Measurements from ENCODE around the gene PPP1R3D. TPM values are rescaled to one million over a fixed set of nuclear protein-coding genes. Genes with fewer than 3 reads are reported as not detected.

PPP1R3D gene
- total RNA-seq, 1 donor from 2014 or later = 7.4 TPM

DNA sequence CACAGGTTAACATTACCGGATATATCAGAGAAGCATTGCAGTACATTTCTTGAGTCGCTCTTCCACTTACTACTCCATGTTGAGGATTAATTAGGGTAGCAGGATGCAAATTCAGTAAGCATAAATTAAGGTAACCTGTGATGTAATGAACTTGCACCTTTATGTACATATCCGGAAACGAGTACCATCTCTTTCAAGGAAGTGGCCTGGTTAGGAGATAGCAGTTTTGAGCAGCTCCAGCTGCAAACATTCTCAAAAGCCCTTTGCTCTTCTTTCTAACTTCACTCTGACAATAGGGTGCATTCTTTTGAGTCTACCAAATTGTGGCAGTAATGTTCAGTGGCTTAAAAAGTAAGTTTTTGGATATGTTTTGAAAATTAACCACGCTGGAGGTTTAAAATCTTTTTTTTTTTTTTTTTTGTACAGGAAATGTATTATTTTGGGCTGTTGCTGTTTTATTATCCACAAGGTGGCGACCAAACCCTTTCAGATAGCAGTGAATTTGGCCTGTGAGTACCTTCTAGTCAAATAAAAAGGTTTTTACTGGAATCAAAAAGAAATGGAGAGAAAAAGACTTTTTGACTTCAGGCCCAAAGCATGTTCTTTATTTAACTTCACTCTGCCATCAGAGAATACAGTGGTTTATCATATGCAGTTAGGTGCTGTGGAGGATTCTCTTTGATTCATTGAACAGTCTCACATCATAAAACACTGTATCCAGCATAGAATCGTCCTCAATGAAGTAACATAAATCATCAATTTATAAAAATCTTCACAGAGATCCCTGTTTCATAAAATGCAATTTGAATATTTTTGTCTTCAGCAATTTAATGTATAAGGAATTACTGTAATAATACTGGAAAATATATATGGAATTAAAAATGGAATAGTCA lies 9.0 kb upstream of the PPP1R3D start:
- intact Hi-C loops (cut with micrococcal nuclease) = loop anchor here (1.0 to 2.0 kb wide), 9 partner anchors 9 to 1938 kb away; partner anchors contain the start of genes FAM217B and PPP1R3D

DNA sequence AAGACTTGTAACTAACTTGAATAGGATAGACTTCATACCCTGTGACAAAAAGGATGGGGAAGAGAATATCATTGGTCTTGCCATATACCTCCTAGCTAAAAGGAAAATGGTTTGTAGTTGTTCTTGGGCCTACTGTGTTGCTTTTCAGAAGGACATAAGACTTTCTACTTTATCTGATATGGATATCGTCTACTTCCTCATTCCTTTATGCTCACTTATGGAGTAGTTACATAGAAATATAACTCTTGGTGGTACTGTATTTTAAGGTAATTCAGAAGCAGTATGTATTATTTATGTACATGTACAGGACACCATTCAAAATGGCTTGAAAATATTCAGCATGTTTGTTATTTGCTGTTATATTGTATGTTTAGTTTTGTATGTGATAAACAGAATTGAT lies 8.1 kb upstream of the PPP1R3D start:
- intact Hi-C loops (cut with micrococcal nuclease) = loop anchor here (2.0 kb wide), 4 partner anchors 13 to 1939 kb away; no protein-coding TSS in a partner anchor

DNA sequence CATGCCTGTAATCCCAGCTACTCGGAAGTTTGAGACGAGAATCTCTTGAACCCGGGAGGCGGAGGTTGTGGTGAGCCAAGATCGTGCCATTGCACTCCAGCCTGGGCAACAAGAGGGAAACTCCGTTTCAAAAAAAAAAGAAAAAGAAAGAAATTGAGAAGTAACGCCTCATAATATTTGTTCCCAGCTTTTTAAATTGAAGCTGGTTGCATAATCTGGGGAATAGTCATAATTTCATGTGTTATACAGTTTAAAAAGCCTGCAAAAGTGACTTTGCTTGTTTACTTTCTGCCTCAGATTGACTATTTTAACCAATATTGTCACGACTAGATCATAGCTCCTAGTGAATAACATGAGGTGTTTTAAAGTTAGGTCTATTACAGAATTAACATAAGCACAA lies 7.3 kb upstream of the PPP1R3D start:
- intact Hi-C loops (cut with micrococcal nuclease) = no loop called here

DNA sequence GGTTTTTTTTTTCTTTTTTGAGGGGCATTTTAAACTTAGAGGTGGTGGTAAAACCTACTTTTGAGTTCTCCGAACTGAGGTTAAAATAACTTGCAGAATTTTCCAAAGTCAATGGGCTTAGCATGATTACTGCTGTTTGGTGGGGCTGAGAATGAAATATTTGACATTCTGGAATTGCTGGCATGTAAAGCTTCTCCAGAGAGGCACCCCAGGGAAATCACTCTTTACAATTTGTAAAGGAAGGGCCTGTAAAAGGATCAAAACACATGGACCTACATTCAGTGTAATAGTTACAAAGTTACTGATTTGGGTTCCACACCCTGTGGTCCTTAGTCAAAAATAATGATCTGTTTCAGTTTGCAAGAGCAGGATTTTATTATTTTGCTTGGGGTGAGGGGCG lies 5.6 kb upstream of the PPP1R3D start:
- intact Hi-C loops (cut with micrococcal nuclease) = no loop called here

DNA sequence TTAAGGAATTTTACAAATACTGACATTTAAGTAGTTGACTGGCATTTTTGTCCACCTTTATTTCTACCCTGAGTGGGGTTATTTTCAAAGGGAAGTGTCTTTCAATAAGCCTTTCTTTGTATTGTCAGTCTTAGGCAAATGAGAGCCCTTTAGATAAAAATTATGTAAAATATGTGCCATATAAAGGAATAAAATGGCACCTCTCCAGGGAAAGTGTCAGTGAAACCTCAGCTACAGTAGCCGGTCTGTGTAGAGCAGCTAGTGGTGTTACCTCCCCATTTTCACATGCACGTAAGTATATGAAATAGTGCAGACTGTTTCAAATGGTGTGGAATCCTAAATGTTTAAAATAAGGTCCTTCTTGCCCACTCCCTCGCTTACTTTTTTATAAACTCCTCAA lies 5.1 kb upstream of the PPP1R3D start:
- intact Hi-C loops (cut with micrococcal nuclease) = no loop called here

DNA sequence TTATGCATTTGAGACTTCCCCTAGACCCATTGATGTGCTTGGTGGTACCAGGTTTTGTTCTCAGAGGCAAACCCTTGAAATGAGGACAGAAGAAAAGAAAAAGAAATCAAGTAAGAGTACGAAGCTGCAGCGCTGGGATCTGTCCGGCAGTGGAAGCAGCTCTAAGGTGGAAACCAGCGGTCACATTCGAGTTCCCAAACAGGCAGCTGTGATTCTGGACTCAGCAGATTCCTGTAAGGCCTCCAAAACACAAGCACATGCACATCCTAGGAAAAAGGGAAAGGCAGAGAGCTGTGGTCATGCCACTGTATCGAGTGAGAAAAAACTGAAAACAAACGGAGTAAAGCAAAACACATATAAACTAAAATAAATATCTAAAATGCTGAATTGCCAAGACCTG lies 4.6 kb upstream of the PPP1R3D start:
- intact Hi-C loops (cut with micrococcal nuclease) = loop anchor here (5.0 kb wide), 1 partner anchor 1292 kb away; the partner anchor contains the start of gene STX16

DNA sequence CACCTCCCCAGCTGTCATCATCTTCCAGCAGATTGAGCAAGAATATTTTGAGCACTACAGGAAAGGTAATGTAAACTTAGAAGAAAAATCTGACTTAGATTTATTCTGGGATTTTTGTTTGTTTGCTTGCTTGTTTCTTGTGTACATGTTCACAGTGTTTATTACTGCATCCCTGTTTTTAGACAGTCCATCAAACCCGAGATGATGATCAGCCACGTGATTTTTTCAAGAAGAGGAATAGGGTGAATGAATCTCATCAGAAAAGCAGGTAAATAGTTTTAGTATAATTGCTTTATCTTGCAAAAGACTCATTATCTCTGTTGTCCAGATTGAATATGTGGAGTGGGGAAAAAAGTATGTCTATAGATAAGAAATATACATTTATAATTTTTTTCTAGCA lies 2.1 kb upstream of the PPP1R3D start:
- intact Hi-C loops (cut with micrococcal nuclease) = loop anchor here (5.0 kb wide), 1 partner anchor 1290 kb away; the partner anchor contains the start of gene STX16

DNA sequence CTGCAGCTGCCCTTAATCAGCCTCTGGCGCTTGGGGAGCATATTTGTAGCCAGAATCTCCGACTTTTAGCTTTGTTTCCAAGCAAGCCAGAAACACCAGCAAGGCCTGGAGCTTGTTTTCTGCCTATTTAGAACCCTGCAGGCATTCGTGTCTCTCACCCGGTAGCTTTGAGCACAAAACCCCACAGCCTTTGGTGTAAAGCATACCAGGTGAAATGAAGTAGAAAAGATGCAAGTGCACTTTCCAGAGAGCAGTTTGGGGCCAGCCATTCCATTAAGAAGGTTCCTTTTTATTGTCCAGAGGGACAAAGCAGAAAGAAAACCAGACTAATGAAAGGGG lies 820 bp upstream of the PPP1R3D start:
- intact Hi-C loops (cut with micrococcal nuclease) = loop anchor here (1.0 to 5.0 kb wide), 3 partner anchors 8 to 1289 kb away; partner anchors contain the start of gene STX16

DNA sequence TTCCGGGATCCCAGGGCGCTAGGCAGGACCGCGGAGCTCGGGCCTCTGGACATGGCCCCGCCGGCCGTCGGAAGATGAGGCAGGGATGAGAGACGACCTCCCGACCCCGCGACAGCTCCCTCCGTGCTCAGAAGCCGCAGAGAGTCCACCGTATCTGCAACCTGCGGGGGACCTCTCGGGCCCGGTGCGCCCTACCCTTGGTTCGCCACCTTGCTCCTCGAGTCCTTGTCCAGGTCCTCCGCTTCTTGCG lies 301 bp downstream of the PPP1R3D start:
- intact Hi-C loops (cut with micrococcal nuclease) = loop anchor here (1.0 to 5.0 kb wide), 3 partner anchors 9 to 1288 kb away; partner anchors contain the start of gene STX16

DNA sequence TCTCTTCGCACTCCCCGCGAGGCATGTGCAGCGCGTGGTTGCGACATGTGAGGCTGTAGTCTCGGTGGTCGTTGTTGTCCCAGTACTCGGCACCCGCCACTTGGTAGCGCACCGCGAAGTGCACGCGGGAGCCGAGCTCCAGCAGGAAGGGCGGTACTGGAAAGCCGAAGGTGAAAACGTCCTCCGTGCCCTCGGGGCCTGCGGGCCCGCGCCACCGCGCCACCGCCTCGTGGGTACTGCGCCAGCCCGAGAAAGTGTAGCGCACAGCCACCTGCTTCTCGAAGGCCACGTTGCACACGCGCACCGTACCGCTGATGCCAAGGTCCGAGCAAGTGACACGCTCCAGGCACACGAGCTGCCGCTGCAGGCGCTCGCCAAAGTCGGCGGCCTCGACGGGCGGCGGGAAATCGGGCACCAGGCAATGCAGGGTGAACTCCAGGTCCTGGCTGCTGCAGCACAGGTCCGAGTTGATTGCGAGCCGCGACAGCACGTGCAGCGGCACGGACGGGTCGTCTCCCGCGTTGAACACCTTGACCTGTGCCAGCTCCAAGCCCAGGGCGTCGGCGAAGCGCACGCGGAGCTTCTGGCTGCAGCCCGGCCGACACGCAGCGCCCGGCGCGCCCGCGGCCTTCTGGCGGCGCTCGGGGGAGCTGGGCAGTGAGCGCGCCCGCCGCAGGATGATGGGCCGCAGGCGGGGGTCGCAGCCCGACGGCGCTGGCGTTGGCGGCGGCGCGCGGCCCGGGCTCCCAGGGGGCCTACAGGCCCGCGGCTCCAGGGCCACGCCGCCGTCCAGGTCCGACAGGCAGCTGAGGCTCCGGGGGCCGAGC lies 840 bp downstream of the PPP1R3D start:
- intact Hi-C loops (cut with micrococcal nuclease) = no loop called here

DNA sequence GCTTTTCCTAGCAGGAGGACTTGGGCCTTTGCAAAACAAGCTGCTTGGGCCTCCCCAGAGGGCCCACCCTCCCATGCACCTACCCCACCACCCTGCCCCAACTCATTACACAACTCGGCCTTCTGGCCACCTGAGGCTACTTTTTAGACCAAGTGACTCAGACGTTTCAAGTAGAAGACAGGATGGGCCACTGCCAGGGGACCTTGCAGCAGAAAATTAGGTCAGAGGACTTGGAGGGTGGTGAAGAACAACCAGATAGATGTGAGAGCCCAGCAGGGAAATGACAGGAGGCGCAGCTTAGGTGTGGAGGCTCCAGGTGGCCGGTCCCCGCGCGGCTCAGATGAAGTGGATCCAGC lies 1.4 kb downstream of the PPP1R3D start:
- intact Hi-C loops (cut with micrococcal nuclease) = no loop called here

DNA sequence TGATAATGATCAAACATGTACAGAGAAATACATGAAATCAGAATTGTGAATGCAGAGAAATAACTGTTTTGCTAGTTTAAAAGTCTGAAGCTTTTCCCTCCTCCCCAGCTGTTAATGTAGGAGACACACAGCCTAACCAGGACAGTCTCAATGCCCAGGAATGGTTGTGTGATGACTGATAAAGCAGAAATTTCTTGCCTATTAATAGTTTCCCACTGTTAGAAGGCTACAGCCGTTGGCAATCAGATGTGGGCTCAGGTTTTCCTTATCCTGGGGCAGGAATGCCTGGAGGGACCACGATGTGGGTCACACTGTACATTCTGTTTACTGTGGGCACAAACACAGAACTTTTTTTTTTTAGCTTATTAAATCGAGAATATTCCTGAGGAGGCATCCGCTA lies 1.9 kb downstream of the PPP1R3D start:
- intact Hi-C loops (cut with micrococcal nuclease) = no loop called here

DNA sequence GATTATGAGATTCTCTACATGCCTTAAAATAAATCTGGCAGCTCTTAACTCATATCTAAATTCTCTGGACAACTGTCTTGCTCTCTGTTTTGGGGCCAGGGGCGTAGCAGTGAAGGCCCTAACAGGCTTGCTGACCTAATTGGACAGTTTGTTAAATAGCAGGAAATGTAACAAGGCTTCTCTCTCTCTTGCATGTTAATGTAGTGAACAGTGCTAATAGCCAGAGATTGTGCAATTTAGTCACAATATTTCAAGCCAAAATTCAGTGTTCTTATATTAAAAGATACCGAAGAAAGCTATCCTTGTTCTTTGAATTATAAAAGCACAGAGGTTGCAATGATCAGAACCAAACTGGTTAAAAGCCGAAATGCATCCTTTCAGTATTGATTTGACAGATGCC lies 3.0 kb downstream of the PPP1R3D start:
- intact Hi-C loops (cut with micrococcal nuclease) = no loop called here

DNA sequence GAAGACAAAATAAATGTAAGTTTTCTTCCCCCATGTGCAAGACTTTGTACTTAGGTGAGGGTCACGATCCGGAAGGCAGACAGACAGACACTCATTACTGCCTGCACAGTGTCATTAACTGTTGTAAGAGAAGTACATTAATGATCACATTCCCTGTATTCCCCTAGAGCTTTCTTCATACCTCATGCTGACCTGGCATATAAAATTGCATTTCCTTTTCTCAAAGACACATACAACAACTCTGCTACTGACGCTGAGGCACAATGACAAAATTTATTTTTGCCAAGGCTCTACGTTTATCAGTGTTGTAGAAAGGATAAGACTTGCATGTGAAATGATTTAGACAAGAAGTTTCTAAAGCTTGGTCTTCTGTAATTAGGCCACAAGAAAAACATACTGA lies 3.7 kb downstream of the PPP1R3D start:
- intact Hi-C loops (cut with micrococcal nuclease) = no loop called here

DNA sequence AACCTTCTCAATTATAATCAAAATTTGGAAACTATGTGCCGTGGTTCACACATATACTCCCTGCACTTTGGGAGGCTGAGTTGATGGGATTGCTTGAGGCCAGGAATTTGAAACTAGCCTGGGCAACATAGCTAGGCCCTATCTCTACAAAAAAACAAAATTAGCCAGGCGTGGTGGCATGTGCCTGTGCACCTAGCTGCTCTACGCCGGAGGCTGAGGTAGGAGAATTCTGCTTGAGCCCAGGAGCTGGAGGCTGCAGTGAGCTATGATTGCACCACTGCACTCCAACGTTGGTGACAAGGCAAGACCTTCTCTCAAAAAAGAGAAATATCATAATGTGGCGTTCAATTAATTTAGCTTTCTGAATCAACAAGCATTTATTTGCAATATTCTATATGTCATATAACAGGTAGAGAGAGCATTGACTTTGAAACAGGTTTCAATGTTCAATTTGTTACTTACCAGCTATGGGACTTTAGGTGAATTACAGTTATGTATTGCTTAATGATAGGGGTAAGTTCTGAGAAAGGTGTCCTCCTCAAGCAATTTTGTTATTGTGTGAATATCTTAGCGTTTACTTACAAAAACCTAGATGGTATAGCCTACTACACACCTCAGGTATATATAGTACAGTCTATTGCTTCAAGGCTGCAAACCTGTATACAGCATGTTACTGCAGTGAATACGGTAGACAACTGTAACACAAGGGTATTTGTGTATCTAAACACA lies 4.5 kb downstream of the PPP1R3D start:
- intact Hi-C loops (cut with micrococcal nuclease) = loop anchor here (2.0 kb wide), 1 partner anchor 13 kb away; no protein-coding TSS in a partner anchor

DNA sequence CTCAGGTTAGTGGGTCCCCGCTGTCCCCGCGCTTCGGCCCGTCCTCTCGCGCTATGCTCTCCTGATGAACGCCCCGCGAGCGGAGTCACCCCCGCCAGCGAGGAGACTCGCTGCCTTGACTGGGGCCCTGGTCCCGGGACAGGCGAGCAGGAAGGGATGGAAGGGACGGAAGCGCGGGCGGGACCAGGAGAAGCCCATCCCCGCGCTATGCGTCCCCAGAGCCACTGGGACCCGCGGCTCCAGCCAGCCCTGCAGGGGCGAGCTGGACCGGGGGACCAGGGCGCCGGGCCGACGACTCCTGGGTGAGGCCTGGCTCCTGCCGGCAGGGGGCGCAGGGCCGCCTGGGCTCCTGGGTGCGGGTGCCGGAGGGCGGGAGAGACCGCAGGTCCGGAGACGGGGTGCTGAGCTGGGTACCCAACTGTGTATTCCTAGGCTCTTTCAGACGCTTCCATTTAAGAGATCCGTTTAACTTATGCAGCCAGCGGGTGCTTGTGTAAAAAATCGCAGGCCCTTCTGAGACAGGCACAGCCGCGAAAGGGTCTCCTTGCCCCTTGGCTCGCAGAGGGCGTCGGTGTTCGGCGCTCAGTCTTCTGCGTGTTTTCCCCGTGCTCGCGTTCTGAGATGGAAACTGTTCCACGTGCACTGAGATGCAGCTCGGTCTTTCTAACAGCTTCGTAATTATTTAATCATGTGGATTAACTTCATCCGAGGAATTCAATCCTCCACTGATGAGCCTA lies 6.1 kb downstream of the PPP1R3D start:
- intact Hi-C loops (cut with micrococcal nuclease) = loop anchor here (2.0 kb wide), 1 partner anchor 15 kb away; no protein-coding TSS in a partner anchor

DNA sequence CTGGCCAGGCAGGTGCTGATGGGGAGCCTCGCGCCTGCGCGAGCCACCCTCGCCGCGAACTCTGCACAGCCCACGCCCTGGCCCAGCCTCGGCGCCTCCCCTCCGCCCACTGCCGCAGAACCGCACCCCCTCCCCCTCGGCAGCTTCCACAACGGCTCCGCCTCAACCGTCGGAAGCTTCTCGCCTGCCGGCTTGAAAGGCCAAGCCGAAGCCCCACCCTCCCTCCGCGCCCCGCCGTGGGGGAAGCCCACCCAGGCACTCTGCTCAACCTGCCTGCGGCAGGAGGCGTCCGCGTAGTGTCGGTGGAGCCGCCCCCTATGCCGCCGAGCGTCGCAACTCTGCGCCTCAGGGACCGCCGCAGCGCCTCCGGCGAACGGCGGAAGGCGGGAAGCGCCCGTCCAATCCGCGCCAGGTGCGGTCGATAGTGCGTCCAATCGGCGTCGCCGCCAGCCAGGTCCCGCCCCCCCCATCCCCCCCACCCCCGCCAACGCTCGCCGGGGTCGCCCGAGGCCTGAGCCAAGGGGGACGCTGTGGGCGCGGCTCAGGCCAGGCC lies 6.7 kb downstream of the PPP1R3D start, which contains the start of gene SYCP2:
Gene SYCP2 (minus strand): TSS at position 342 of the 553 bp plus-strand sequence. CDS start 11,224 bp downstream, outside the sequence.
- intact Hi-C loops (cut with micrococcal nuclease) = no loop called here

DNA sequence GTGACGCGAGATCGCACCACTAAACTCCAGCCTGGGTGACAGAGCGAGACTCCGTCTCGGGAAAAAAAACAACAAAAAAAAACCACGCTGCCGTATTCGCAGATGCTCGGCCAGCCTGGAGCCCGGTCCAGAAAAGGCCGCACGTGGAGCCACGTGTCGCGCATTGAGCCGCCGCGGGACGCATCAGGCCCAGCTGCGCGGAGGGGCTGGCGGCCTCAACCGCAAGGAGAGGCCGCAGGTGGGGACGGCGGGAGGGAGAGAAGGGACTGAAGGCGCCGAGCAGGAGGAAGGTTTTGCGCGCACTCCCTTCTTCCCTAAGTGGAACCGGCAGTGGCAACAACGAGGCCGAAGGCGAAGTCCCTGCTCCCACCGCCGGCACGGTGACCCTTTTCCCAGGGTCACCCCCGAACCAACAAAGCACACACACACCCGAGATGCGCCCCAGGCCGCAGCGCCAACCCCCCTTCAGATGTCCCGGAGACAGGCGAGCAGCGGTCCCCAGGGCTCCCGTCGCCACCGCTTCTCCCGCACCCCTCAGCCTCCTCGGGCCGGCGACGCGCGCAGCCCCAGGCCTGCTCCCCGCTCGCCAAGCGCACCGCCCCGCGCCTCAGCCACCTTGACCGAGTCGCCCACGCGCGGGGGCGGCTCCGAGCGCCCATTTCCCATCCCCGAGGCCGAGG lies 7.3 kb downstream of the PPP1R3D start:
- intact Hi-C loops (cut with micrococcal nuclease) = no loop called here

DNA sequence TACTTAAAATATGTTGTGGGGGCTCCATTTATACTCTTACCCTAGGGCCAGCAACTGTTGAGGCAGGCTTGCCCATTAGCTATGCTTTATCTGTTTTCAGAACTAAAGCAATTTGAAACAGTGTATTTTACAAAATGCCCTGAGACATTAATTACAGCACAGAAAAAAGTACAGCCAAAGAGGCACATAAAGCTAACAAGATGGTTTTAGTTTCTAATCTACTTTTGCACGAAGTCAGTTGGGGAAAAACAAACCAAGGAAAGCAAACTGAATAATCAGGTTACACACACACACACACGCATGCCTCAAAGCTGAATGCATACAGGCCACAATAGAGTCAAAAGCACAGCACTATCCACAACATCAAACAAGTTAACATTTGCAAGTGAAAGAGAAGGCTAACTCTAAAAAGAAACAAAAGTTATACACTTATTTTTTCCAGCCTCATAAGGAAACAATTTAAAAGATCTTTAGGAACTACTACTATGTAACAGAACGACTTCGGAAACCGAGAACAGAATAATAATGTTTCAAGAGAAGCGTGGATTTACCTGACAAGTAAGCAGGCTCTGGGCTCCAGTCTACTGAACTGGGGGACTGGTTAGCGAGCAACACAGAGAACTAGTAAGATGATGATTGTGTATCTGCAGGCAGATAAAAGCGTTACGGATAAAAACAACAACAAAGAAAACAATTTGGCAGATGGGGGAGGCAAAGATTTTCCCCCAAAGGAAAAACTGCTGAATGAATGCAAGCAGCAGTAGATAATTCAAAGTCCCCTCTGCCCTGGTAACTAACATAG lies 8.4 kb downstream of the PPP1R3D start:
- intact Hi-C loops (cut with micrococcal nuclease) = no loop called here
